IMR-90 (cell line): ENCODE measurements around the gene PARP6.

Experiments
- CTCF ChIP-seq: conservative IDR thresholded peaks from 2 replicates; pipeline ENCODE4 v1.5.1; 2012; ENCODE audit warnings: mild to moderate bottlenecking, low read depth, low read length, improper control_type of control experiment
- MAFK ChIP-seq: IDR thresholded peaks from 2 replicates; pipeline ENCODE4 v1.6.1; 2012; ENCODE audit warnings: low read depth, low read length, improper control_type of control experiment
- MXI1 ChIP-seq: IDR thresholded peaks from 2 replicates; pipeline ENCODE4 v1.6.1; 2012; ENCODE audit warnings: low read depth, mild to moderate bottlenecking, low read length, moderate library complexity, borderline replicate concordance
- POLR2A ChIP-seq: IDR thresholded peaks from 2 replicates; pipeline ENCODE4 v1.6.1; 2012; ENCODE audit warnings: mild to moderate bottlenecking, low read depth, low read length

DNA sequence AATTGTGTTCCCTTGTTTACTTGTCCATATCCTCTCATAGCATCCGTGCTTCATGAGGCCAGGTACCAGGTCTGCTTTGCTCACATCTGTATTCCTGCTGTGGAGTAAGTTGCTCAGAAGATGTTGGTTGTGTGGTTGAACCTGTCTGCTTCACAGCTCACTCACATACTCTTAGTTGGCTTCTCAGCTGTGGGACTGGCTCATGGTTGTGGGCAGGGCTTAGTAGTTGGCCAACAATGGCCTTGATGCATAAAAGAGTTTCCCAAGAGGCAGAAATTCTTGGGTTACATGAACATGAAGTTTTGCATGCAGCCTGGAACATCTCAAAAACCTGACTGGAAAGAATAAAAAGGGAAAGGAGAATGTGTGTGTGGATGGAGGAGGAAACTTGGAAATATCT, 30.6 kb upstream of the PARP6 start:
- TF ChIP-seq POLR2A (no peak), MAFK (no peak), CTCF (no peak), MXI1 (no peak)
